Endothelial cell of umbilical vein (primary cell): ENCODE data around the gene UVRAG. TPM values are rescaled to one million over a fixed set of nuclear protein-coding genes. Genes with fewer than 3 reads are reported as not detected.

Source experiments
- BruUV-seq: library from RNA; stranded (reverse); fragments of 400-500 nt; replicated peaks from 2 replicates; lab custom pipeline; 2021; lab: Mats Ljungman, UMichigan
- CTCF ChIA-PET: fragments of 300-600, 350-600 bp; sonication (Branson Sonifier 250); formaldehyde crosslinking; loops from one replicate; lab custom pipeline; 2021; ENCODE audit warnings: antibody characterized with exemption, inconsistent platforms; lab: Charles Lee
- POLR2A ChIA-PET: fragments of 300-600, 350-600 bp; sonication (Branson Sonifier 250); formaldehyde crosslinking; loops from one replicate; lab custom pipeline; 2021; ENCODE audit warnings: antibody characterized with exemption, inconsistent platforms; lab: Charles Lee
- DNase-seq: peaks from one replicate; pipeline ENCODE4 v3.0.0-alpha.2; 2011; ENCODE audit warnings: low read depth, low spot score
- FAIRE-seq: peaks from 2 replicates; lab custom pipeline; 2011; peaks lifted over from hg19 to GRCh38; lab: Jason Lieb, UNC
- H2AFZ ChIP-seq: 2 replicates; pipeline ENCODE4 v1.6.0; 2012; ENCODE audit warnings: low read depth, low read length, control low read depth, inconsistent platforms
- H3K27ac ChIP-seq: 2 replicates; pipeline ENCODE4 v1.5.1; 2011; ENCODE audit warnings: low read depth, mild to moderate bottlenecking, control low read depth, low read length, moderate library complexity; ENCODE audit not compliant: insufficient read depth
- H3K27me3 ChIP-seq, 2 experiments: 2 replicates each; pipeline versions ENCODE4 v1.6.0 to v1.6.1; 2011; ENCODE audit warnings: low read length in 2 of 2, mixed read lengths in 1 of 2; ENCODE audit not compliant: control insufficient read depth in 2 of 2, insufficient read depth in 2 of 2
- H3K36me3 ChIP-seq, 2 experiments: 2 replicates in 1 of 2; 3 replicates in 1 of 2; pipeline ENCODE4 v1.5.1; 2011; ENCODE audit warnings: low read length in 2 of 2, mild to moderate bottlenecking in 1 of 2, moderate library complexity in 1 of 2; ENCODE audit not compliant: control insufficient read depth in 2 of 2, insufficient read depth in 2 of 2; ENCODE audit errors: extremely low read depth in 1 of 2
- H3K4me1 ChIP-seq: 3 replicates; pipeline ENCODE4 v1.5.1; 2011; ENCODE audit warnings: mild to moderate bottlenecking, low read length; ENCODE audit not compliant: control insufficient read depth, insufficient read depth; ENCODE audit errors: extremely low read depth
- H3K4me2 ChIP-seq: 2 replicates; pipeline ENCODE4 v1.6.1; 2011; ENCODE audit warnings: low read length, control low read depth, mixed read lengths; ENCODE audit not compliant: insufficient read depth
- H3K4me3 ChIP-seq, 3 experiments: fragments of 200-600 bp in 1 of 3; sonication (generic), shearing (Covaris generic) in 1 of 3; replicated peaks in 1 of 3; 2 replicates each; pipeline ENCODE4 v1.5.1; 2011 to 2016; ENCODE audit warnings: control low read depth in 3 of 3, low read length in 3 of 3, mild to moderate bottlenecking in 2 of 3, inconsistent platforms in 1 of 3, low read depth in 1 of 3, moderate library complexity in 1 of 3; ENCODE audit not compliant: insufficient read depth in 1 of 3
- H3K79me2 ChIP-seq: 2 replicates; pipeline ENCODE4 v1.6.0; 2012; ENCODE audit warnings: low read length, inconsistent platforms; ENCODE audit not compliant: control insufficient read depth, insufficient read depth
- H3K9ac ChIP-seq: replicated peaks from 2 replicates; pipeline ENCODE3; 2011; ENCODE audit warnings: low read length, control low read depth; ENCODE audit not compliant: insufficient read depth; ENCODE audit errors: extremely low read depth
- H3K9me1 ChIP-seq: replicated peaks from 3 replicates; pipeline ENCODE4 v1.6.0; 2011; ENCODE audit warnings: mild to moderate bottlenecking, low read length; ENCODE audit not compliant: control insufficient read depth, insufficient read depth; ENCODE audit errors: extremely low read depth
- H3K9me3 ChIP-seq: replicated peaks from 2 replicates; pipeline ENCODE4 v1.5.1; 2012; ENCODE audit warnings: low read length, inconsistent platforms; ENCODE audit not compliant: control insufficient read depth, insufficient read depth
- H4K20me1 ChIP-seq: replicated peaks from 2 replicates; pipeline ENCODE3; 2011; ENCODE audit warnings: mild to moderate bottlenecking, low read length; ENCODE audit not compliant: control insufficient read depth, insufficient read depth; ENCODE audit errors: extremely low read depth
- CTCF ChIP-seq, 2 donors: IDR thresholded peaks; 1 replicate in 1 of 2; 2 replicates in 1 of 2; pipeline ENCODE4 v1.5.1; 2011; ENCODE audit warnings: low read length in 2 of 2, mild to moderate bottlenecking in 2 of 2, moderate library complexity in 2 of 2, control low read depth in 1 of 2, inconsistent platforms in 1 of 2, low read depth in 1 of 2; ENCODE audit not compliant: insufficient read depth in 1 of 2; ENCODE audit errors: extremely low read depth in 1 of 2
- EZH2 ChIP-seq: IDR thresholded peaks from 2 replicates; pipeline ENCODE4 v1.6.1; 2012; ENCODE audit warnings: borderline replicate concordance, low read depth, mild to moderate bottlenecking, moderate library complexity, low read length, inconsistent platforms; ENCODE audit not compliant: severe bottlenecking
- FOS ChIP-seq: IDR thresholded peaks from 2 replicates; pipeline ENCODE4 v1.6.1; 2011; ENCODE audit warnings: mild to moderate bottlenecking, low read length, moderate library complexity, borderline replicate concordance; ENCODE audit not compliant: insufficient read depth
- GATA2 ChIP-seq: IDR thresholded peaks from 2 replicates; pipeline ENCODE4 v1.7.0; 2011; ENCODE audit warnings: low read depth, mild to moderate bottlenecking, moderate library complexity, mixed read lengths, low read length; ENCODE audit not compliant: insufficient read length, insufficient read depth
- MYC ChIP-seq: IDR thresholded peaks from one replicate; pipeline ENCODE4 v1.6.1; 2011; ENCODE audit warnings: mild to moderate bottlenecking, low read depth, low read length
- dilution Hi-C: fragments of 300-500 bp; cut with MboI; formaldehyde crosslinking; loops from one replicate; pipeline ENCODE4 v1.15.0; 2019; ENCODE audit warnings: low sequenced_read_pairs; ENCODE audit not compliant: extremely low pct_ligation_motif_present
- intact Hi-C: fragments of 100-400 bp; cut with micrococcal nuclease; formaldehyde crosslinking; loops from one replicate; pipeline ENCODE4 v1.10.0; 2022
- polyA plus RNA-seq, 4 experiments: library from polyadenylated mRNA; depleted of rRNA in 3 of 4; stranded (reverse) in 3 of 4; unstranded in 1 of 4; fragments of >200 nt; gene quantifications; 2 replicates each; pipeline versions ENCODE4 v1.2.1 to v1.2.3, GENCODE V29; 2011 to 2012; ENCODE audit warnings: missing spikeins in 1 of 4
- total RNA-seq: library from RNA; stranded (reverse); gene quantifications from 2 replicates; pipeline ENCODE4 v1.2.3, GENCODE V29; 2021

UVRAG gene
- total and polyA plus RNA-seq, 2 donors (not counting 3 experiments of a cell fraction or from before 2014, with no cell fraction given) = 21.2 to 65.6 TPM

- dilution Hi-C loops = no loop called here
- ChIA-PET POLR2A (interaction anchor here (0.6 kb wide), 1 partner anchor 8 kb away, joined by 4 read pairs; no protein-coding TSS in a partner anchor), CTCF (interaction anchor here (3.2 kb wide), 1 partner anchor 259 kb away, joined by 13 read pairs; no protein-coding TSS in a partner anchor)
- no TSS peak for BruUV-seq
- intact Hi-C loops = no loop called here
- Histone ChIP-seq H3K4me3 (no peak overlapping the region), H3K9me3 (no peaks in the 10 kb centered on the region), H3K4me1 (no peaks in the 10 kb centered on the region), H3K79me2 (no peaks in the 10 kb centered on the region), H3K36me3 (no peaks in the 10 kb centered on the region), H4K20me1 (no peaks in the 10 kb centered on the region), H3K9ac (no peak overlapping the region), H3K27ac (no peak overlapping the region), H3K9me1 (no peaks in the 10 kb centered on the region), H2AFZ (no peak overlapping the region), H3K27me3 (no peaks in the 10 kb centered on the region), H3K4me2 (no peak overlapping the region)
- TF ChIP-seq FOS (no peak), MYC (no peak), GATA2 (no peak), EZH2 (no peak), CTCF (IDR thresholded peaks at IDR 0.05; ENCODE audit: extremely low read depth in 1 of 2, insufficient read depth in 1 of 2, low read depth in 1 of 2, low read length in 2 of 2) (no peak)
- no peak for DNase-seq
- FAIRE-seq = no peak
Measured at GRCh38 chr11:76155500-76156227, 340.7 kb downstream of the UVRAG start.
